Upper lobe of left lung (tissue), 6 donors: ENCODE data around the gene DBH. TPM values are rescaled to one million over a fixed set of nuclear protein-coding genes. Genes with fewer than 3 reads are reported as not detected.

Experiments used
- ATAC-seq, 2 donors: fragments of 200-7000 bp; cut with Tn5 transposase; one replicate each; pipeline ENCODE4 v1.9.1; 2022; ENCODE audit warnings: mild to moderate bottlenecking in 2 of 2, moderate library complexity in 2 of 2; ENCODE audit not compliant: low FRiP score in 2 of 2
- DNase-seq, 2 donors: peaks; one replicate each; pipeline ENCODE4 v3.0.0-alpha.2; 2019 to 2020
- H3K27ac ChIP-seq, 4 donors: fragments of 200-600 bp; sonication (generic); one replicate each; pipeline ENCODE4 v1.5.1; 2016 to 2019
- H3K27me3 ChIP-seq, 4 donors: fragments of 200-600 bp; sonication (generic); one replicate each; pipeline ENCODE4 v1.5.1; 2017 to 2019
- H3K36me3 ChIP-seq, 4 donors: fragments of 200-600 bp; sonication (generic); one replicate each; pipeline ENCODE4 v1.5.1; 2016 to 2019
- H3K4me1 ChIP-seq, 4 donors: fragments of 200-600 bp; sonication (generic); one replicate each; pipeline ENCODE4 v1.5.1; 2018 to 2019
- H3K4me3 ChIP-seq, 4 donors: fragments of 200-600 bp; sonication (generic); one replicate each; pipeline ENCODE4 v1.5.1; 2017 to 2019; ENCODE audit warnings: mild to moderate bottlenecking in 2 of 4, moderate library complexity in 1 of 4
- H3K9me3 ChIP-seq, 4 donors: fragments of 200-600 bp; sonication (generic); one replicate each; pipeline ENCODE4 v1.5.1; 2018 to 2019
- EP300 ChIP-seq, 4 donors: sonication (generic); formaldehyde crosslinking; IDR thresholded peaks; one replicate each; pipeline ENCODE4 v1.5.1; 2017; ENCODE audit warnings: antibody characterized with exemption in 4 of 4, control low read depth in 2 of 4
- POLR2A ChIP-seq, 4 donors: fragments of 450-650 bp; IDR thresholded peaks; one replicate each; pipeline ENCODE4 v1.5.1; 2016 to 2017; ENCODE audit warnings: antibody characterized with exemption in 4 of 4, mild to moderate bottlenecking in 2 of 4
- POLR2AphosphoS5 ChIP-seq, 2 donors: sonication (generic); formaldehyde crosslinking; IDR thresholded peaks; one replicate each; pipeline ENCODE4 v1.5.1; 2017; ENCODE audit warnings: antibody characterized with exemption in 2 of 2
- WGBS, 2 donors: methylation state at CpG; one replicate each; pipeline ENCODE4 v1.1.5; 2017 to 2018; 5-methylcytosine and 5-hydroxymethylcytosine counted together
- total RNA-seq, 6 donors: library from RNA; depleted of rRNA in 4 of 6; stranded (reverse); fragments of >200 nt in 4 of 6; gene quantifications; one replicate each; pipeline versions ENCODE4 v1.1.0 to v1.2.1, GENCODE V29; 2016 to 2021
- TF ChIP-seq, protein P1 (sequence below), 6 experiments: fragments of 450-650 bp in 4 of 6; fragments of 200-600 bp in 2 of 6; sonication (generic) in 2 of 6; IDR thresholded peaks; one replicate each; pipeline ENCODE4 v1.5.1; 2016 to 2019; ENCODE audit warnings: antibody characterized with exemption in 6 of 6
- donor health status: DM: no; HTN: no; CAD: no; lungs with moderate emphysema.
- donor health status: DM: no; HTN: yes; CAD: no; lungs with severe emphysema.

DBH gene
- total RNA-seq, 6 donors from 2014 or later: 0.27 TPM; not detected in 5

DNA sequence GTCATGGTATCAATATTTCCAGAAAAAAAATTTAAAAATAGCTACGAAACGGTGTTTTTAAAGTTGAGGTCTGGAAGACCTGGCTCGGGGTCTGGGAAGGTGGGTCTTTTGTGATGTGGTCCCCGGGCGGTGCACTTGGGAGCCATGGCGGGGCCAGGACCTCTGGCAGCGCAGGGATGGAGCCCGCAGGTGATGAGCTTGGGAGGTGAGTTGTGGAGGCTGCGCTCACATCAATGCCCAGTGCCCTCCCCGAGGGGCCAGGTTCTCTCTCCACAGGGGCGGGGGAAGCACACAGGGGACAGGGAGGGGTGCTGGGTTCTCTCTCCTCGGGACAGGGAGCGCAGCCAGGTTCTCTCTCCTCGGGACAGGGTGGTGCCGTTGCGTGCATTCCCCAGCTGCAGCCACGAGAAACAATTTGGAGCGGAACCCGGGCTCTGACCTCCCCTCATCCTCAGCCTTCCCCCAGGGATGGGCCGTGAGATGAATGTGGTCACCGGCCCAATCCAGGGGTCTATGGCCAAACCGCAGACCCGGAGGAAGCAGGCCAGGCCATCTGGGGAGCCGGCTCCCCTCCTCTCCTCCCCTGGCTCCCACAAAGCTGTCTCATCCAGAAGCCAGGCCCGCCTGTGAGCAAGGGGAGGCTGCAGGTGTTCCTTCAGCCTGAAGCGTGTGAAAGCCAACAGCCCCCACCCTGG, 25.8 kb downstream of the DBH start:
- ATAC-seq: no peak
- H3K9me3 ChIP-seq: no peaks in the 10 kb centered on the region
- DNase-seq: peak in 1 of 2 donors; percentile 66
- H3K4me1 ChIP-seq: peaks cover 16 to 21% (median 18%) of the 10 kb centered on the region in 4 donors
- TF ChIP-seq EP300 (IDR thresholded peaks at IDR 0.05) (no peak), POLR2A (IDR thresholded peaks at IDR 0.05) (no peak), POLR2AphosphoS5 (IDR thresholded peaks at IDR 0.05) (no peak)
- TF ChIP-seq, protein P1, sequence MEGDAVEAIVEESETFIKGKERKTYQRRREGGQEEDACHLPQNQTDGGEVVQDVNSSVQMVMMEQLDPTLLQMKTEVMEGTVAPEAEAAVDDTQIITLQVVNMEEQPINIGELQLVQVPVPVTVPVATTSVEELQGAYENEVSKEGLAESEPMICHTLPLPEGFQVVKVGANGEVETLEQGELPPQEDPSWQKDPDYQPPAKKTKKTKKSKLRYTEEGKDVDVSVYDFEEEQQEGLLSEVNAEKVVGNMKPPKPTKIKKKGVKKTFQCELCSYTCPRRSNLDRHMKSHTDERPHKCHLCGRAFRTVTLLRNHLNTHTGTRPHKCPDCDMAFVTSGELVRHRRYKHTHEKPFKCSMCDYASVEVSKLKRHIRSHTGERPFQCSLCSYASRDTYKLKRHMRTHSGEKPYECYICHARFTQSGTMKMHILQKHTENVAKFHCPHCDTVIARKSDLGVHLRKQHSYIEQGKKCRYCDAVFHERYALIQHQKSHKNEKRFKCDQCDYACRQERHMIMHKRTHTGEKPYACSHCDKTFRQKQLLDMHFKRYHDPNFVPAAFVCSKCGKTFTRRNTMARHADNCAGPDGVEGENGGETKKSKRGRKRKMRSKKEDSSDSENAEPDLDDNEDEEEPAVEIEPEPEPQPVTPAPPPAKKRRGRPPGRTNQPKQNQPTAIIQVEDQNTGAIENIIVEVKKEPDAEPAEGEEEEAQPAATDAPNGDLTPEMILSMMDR (IDR thresholded peaks at IDR 0.05): no peak
- H3K36me3 ChIP-seq: no peaks in the 10 kb centered on the region
- 80 to 93% methylated on average over 11 to 25 of the region's 26 CpGs for WGBS, 2 donors
- peaks cover 0 to 6% (median 0%) of the 10 kb centered on the region in 4 donors for H3K27me3 ChIP-seq
- H3K4me3 ChIP-seq: no peak overlapping the region
- no peak overlapping the region for H3K27ac ChIP-seq

DNA sequence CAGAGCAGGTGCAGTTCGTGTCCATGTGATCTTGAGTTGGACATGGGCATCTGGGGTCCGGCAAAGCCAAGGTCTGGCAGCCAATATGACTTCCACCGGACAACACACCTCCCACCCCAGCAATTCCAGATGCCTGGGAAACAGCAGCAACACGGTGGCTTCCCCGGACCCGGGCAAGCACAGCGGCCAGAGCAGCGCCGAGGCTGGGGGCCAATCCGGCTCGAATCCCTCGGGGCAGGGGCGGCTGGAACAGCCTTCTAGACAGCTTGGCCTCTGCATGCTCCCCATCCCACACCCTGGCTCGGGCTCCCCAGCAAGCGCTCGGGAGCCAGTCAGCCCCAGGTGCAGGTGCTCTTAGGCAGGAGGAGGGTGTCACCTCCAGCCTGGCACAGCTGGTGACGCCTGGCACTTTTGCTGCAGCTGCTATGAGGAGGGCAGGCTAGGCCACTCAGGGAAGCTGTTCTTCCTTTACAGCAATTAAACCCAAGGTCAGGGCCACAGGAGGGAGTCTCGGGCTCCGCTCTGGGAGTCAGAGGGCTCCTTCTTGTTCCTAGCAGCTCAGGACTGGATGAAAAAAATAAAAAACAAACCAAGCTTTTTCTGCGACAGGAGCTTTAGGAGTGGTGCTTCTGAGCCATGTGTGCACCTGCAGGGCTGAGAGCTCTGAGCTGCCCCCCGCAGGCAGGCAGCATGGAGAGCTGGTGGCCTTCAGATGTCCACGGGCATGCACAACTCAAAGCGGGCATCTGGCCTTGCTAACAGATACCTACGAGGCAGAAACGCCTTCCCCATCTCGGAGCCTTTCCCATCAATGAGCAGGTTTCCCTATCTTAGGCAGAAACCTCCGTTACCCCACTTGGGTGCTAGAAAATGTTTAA, 28.2 kb downstream of the DBH start:
- Histone ChIP-seq H3K27ac (no peak overlapping the region), H3K36me3 (no peaks in the 10 kb centered on the region), H3K4me3 (no peak overlapping the region), H3K27me3 (no peaks in the 10 kb centered on the region), H3K4me1 (peaks cover 0 to 9% (median 3%) of the 10 kb centered on the region in 4 donors), H3K9me3 (no peaks in the 10 kb centered on the region)
- WGBS, 2 donors: 84% methylated on average over 13 to 27 of the region's 27 CpGs
- DNase-seq (peak in 1 of 2 donors; percentile 77), ATAC-seq (no peak)
- TF ChIP-seq EP300 (IDR thresholded peaks at IDR 0.05) (no peak), POLR2A (IDR thresholded peaks at IDR 0.05) (no peak), POLR2AphosphoS5 (IDR thresholded peaks at IDR 0.05) (no peak)
- TF ChIP-seq, protein P1 (IDR thresholded peaks at IDR 0.05): no peak

DNA sequence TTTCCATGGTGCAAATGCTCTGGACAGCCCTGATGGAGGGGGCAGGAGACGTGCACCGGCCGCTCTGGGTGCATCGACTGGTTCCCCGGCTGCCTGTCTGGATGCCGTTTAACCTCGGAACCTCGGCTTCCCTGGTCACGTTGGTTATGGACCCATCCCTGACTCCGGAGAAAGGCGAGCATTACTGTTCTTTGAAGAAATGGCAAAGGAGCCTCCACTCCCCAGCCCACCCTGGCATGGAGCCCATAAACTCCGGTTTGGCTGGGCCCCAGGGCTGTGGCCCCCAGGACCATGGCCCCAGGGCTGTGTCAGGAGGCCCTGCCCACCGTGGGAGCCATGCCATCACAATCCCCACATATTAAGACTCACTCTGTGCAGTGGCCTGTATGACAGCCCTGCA, 28.9 kb downstream of the DBH start:
- WGBS, 2 donors: 89 to 93% methylated on average over 10 to 13 of the region's 13 CpGs

DNA sequence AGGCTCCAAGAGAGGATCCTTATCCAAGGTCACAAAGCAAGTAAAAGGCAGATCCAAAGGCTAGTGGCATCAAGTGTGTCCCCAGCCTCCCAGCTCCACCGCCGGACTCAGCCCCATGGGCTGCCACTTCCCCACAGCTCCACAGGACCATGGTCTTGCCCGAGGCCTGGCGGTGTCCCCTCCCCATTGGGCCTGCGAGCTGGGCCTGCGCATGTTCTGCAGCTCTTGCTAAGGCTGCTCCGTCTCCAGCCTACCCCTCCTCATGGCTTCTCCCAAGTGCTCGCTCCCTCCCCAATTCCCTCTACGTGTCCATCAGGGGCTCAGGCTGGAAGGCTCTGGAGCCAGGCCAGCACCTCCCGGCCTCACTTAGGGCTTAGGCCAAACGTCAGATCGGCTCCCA, 29.4 kb downstream of the DBH start:
- H3K4me3 ChIP-seq: peak overlapping the region in 1 of 4 donors; percentile 25
- DNase-seq (peak in 1 of 2 donors; percentile 60), ATAC-seq (no peak)
- WGBS, 2 donors: 81 to 92% methylated on average over 11 to 12 of the region's 12 CpGs
- peaks cover 0 to 9% (median 1%) of the 10 kb centered on the region in 4 donors for H3K4me1 ChIP-seq
- no peaks in the 10 kb centered on the region for H3K36me3 ChIP-seq
- TF ChIP-seq, protein P1 (IDR thresholded peaks at IDR 0.05): no peak
- no peak for TF ChIP-seq POLR2A (IDR thresholded peaks at IDR 0.05)
- no peak for TF ChIP-seq EP300 (IDR thresholded peaks at IDR 0.05)
- no peak for TF ChIP-seq POLR2AphosphoS5 (IDR thresholded peaks at IDR 0.05)
- H3K9me3 ChIP-seq: no peaks in the 10 kb centered on the region
- no peaks in the 10 kb centered on the region for H3K27me3 ChIP-seq
- no peak overlapping the region for H3K27ac ChIP-seq

More for the DNA sequence above, 28.9 kb downstream of the DBH start:
- ATAC-seq: no peak
- Histone ChIP-seq H3K9me3 (no peaks in the 10 kb centered on the region), H3K4me1 (peaks cover 0 to 9% (median 1%) of the 10 kb centered on the region in 4 donors), H3K27me3 (no peaks in the 10 kb centered on the region), H3K36me3 (no peaks in the 10 kb centered on the region), H3K27ac (no peak overlapping the region), H3K4me3 (no peak overlapping the region)
- peak in 1 of 2 donors; percentile 52 for DNase-seq
- no peak for TF ChIP-seq POLR2A (IDR thresholded peaks at IDR 0.05)

DNA sequence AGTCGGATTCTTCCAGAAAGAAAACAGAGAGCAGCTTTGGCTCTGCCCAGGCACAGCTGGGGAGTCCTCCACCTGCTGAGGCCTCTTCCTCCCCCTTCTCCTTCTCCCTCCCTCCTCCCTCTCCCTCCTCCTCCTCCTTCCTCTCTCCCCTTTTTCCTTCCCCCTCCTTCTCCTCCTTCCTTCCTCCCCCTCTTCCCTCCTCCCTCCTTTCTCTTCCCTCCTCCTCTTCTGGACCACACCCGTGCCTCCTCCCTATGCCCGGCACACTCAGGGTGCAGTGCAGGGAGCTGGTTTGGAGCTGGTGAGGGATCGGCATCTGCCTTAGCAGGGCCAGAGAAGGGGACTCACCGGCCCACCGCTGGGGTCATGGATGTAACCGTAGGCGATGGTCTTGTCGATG, 30.2 kb downstream of the DBH start:
- Histone ChIP-seq H3K27ac (no peak overlapping the region), H3K27me3 (no peaks in the 10 kb centered on the region), H3K4me3 (peak overlapping the region in 1 of 4 donors; percentile 25), H3K9me3 (no peaks in the 10 kb centered on the region), H3K4me1 (peaks cover 0 to 9% (median 1%) of the 10 kb centered on the region in 4 donors), H3K36me3 (no peaks in the 10 kb centered on the region)
- no peak for ATAC-seq
- DNase-seq: peak in 1 of 2 donors; percentile 20
- 76 to 78% methylated on average over 9 of the region's 9 CpGs for WGBS, 2 donors
- TF ChIP-seq EP300 (IDR thresholded peaks at IDR 0.05) (no peak), POLR2A (IDR thresholded peaks at IDR 0.05) (no peak), POLR2AphosphoS5 (IDR thresholded peaks at IDR 0.05) (no peak)
- TF ChIP-seq, protein P1 (IDR thresholded peaks at IDR 0.05): no peak
